Ovary (tissue), 3 donors: ENCODE results near the gene REXO2.

Source experiments
- CTCF ChIP-seq, 3 donors: fragments of 450-650 bp in 2 of 3; fragments of 200-600 bp in 1 of 3; IDR thresholded peaks; one replicate each; pipeline versions ENCODE4 v1.5.1 to v1.8.0; 2016 to 2022; ENCODE audit warnings: antibody characterized with exemption in 3 of 3, mild to moderate bottlenecking in 1 of 3
- EP300 ChIP-seq: sonication (generic); formaldehyde crosslinking; IDR thresholded peaks from one replicate; pipeline ENCODE4 v1.6.1; 2017; ENCODE audit warnings: antibody characterized with exemption
- POLR2A ChIP-seq: fragments of 450-650 bp; IDR thresholded peaks from one replicate; pipeline ENCODE4 v1.6.1; 2017; ENCODE audit warnings: antibody characterized with exemption, mild to moderate bottlenecking, moderate library complexity
- donor health status: DM: no; HTN: no; CAD: no.

- TF ChIP-seq CTCF (IDR thresholded peaks at IDR 0.05) (no peak), POLR2A (no peak), EP300 (no peak)
Observed at GRCh38 chr11:114482114-114482513, 42.8 kb downstream of the REXO2 start.
